GM12864 (cell line): ENCODE measurements around the gene RUFY2.
"Not testable (repeated sequence)": the region's sequence is repeated elsewhere in the genome, so short reads cannot be mapped to it uniquely, and the experiment has no call there.

ENCODE experiments used
- DNase-seq: peaks from one replicate; pipeline ENCODE4 v3.0.0-alpha.2; 2011; ENCODE audit warnings: low read depth
- H3K4me3 ChIP-seq: 2 replicates; pipeline ENCODE4 v1.5.1; 2011; ENCODE audit warnings: mild to moderate bottlenecking, low read depth, low read length, control low read depth
- CTCF ChIP-seq: IDR thresholded peaks from 2 replicates; pipeline ENCODE4 v1.5.1; 2011; ENCODE audit warnings: low read depth, mild to moderate bottlenecking, moderate library complexity, low read length, control low read depth, inconsistent platforms; ENCODE audit errors: missing control alignments

The RUFY2 gene

GRCh38 chr10:68333058-68333395 is 74.0 kb downstream of the RUFY2 start:
- H3K4me3 ChIP-seq = peak overlapping the region; percentile 88
- TF ChIP-seq CTCF = no peak
- DNase-seq = no peak

GRCh38 chr10:68332259-68333057 is 74.6 kb downstream of the RUFY2 start, which contains the start of gene PBLD:
PBLD (minus strand) TSS chr10:68332928; CDS start chr10:68306844, 26,084 bp downstream.
- DNase-seq = no peak
- H3K4me3 ChIP-seq = peak within 1 kb of the TSS; percentile 88
- TF ChIP-seq CTCF = peak; percentile 45

- H3K4me3 ChIP-seq = peak within 1 kb of the TSS; percentile 88
- DNase-seq = peak; percentile 91
- no peak for TF ChIP-seq CTCF
Observed at GRCh38 chr10:68331455-68332258, 75.4 kb downstream of the RUFY2 start, which contains the start of gene HNRNPH3. HNRNPH3 (plus strand) TSS chr10:68332064; CDS start chr10:68337222, 5,158 bp downstream.

- no peak for DNase-seq
- peak overlapping the region; percentile 88 for H3K4me3 ChIP-seq
- no peak for TF ChIP-seq CTCF
Observed at GRCh38 chr10:68330852-68331454, 76.1 kb downstream of the RUFY2 start.

GRCh38 chr10:68329506-68329861 is 77.6 kb downstream of the RUFY2 start:
- no peak for DNase-seq
- no peak for TF ChIP-seq CTCF
- no peak overlapping the region for H3K4me3 ChIP-seq

- TF ChIP-seq CTCF = no peak
- no peak for DNase-seq
- H3K4me3 ChIP-seq = no peak overlapping the region
Observed at GRCh38 chr10:68327889-68328786, 78.9 kb downstream of the RUFY2 start.

GRCh38 chr10:68324396-68324795 is 82.7 kb downstream of the RUFY2 start:
- DNase-seq, H3K4me3 ChIP-seq: not testable (repeated sequence)
